ENCODE results near the gene WASF2.
A peak's percentile ranks its signal among the peaks of the same experiment; 100 is the strongest.
"Not testable (repeated sequence)": the region's sequence is repeated elsewhere in the genome, so short reads cannot be mapped to it uniquely, and the experiment has no call there.

The WASF2 gene

DNA sequence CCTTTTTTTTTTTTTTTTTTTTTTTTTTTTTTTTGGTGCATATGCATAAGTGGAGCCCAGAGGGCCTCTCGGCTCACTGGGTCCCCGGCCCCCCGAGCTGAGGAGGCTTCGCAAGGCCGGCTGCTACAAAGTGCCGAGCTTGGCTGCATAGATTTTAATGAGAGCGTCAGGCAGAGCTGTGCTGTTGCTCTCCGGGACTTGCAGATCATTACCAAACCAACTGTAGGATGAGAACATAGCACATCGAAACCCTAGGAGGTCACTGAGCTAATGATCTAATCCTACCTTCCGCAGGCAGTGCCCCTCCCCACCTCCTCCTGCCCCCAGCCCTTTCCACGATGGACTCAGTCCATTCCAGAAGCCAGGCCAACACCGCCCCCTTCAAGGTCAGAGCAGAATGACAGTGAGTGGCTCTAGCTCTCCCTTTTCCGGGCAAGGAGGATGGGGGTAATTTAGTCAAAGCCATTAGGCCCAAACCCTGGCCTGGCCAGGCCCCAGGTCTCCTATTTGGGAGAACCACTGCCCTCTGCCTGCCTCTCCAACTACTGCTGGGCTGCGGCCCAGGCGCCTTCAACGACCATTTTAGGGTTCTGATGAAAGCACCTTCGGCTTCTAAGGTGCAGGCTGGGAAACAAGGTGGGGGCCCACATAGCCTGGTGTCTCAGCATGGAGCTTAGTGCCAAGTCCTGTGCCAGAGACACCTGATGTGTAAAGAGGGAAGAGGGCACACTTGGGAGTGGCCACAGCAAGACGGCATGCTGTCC, 84.2 kb downstream of the WASF2 start:
- DNase-seq; in situ Hi-C loops (cut with MboI; ENCODE audit: low pct_unique_long_range_greater_than_20kb, low sequenced_read_pairs): not testable (repeated sequence)

DNA sequence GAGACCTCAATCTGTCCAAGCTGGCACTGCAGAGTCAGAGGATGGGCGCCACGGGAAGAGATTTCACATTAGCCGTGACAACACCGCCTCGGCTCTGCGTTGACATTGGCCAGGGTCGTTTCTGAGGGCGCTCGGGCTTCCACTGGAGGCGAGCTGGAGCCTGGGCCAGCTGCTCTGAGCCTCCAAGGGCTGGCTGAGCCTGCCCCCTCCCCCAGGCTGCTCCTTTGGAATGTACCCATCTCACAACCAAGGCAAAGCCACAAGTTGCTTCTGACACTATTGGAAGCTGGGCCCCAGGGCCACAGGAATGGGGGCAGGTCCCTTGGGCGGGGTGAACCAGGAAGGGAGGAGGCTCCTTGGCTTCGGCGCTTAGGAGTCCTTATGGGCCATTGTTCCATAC, 84.9 kb downstream of the WASF2 start:
- DNase-seq = no peak
- in situ Hi-C loops (cut with MboI; ENCODE audit: low pct_unique_long_range_greater_than_20kb, low sequenced_read_pairs) = no loop called here

DNA sequence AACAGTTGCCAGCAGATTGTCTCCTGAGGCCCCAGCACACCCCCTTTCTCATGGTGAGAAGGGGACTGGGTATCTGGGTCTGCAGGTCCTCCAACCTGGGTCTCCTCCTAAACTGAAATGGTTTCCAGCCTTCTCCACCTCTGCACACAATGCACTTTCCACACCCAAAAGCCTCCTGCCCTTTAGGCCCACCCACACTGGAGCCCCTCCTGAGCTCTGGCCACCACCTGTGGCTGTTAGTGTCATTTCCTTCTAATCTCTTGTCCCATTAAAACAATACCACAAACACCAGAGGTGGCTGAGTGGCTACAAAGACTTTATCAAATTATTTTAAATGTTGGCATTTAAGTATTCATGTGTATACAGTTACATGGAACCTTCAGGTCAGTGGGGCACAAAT, 86.0 kb downstream of the WASF2 start:
- in situ Hi-C loops (cut with MboI; ENCODE audit: low pct_unique_long_range_greater_than_20kb, low sequenced_read_pairs) = no loop called here
- DNase-seq = no peak

DNA sequence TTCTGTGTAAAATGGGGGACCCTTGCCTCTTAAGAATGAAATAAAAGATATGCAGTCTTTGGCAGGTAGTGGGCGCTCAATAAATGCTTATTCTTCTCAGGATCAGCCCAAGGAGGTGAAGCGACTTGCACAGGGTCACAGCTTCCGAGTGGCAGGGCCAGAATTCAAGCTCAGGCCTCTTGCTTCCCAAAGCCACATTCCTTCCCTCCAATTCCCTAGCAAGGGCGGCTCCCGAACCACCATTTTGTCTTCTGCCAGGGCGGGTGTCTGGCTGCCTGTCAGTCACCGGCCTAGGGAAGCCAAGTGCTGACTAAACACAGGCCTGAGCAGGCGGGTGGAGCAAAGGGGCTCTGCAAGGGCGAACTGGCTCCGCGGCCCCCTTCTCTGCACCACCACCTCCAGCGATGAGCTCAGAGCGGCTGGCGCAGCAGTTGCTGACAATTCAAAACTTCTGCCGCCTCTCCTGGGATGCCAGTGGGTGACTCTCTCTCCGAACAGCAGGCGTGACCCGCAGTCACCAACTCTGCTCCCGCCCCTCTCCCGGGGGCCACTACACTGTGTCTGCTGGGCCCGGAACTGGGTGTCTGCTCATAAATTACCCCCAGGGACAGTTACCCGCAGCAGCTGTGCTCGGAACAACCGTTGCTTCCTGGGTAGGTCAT, 86.8 kb downstream of the WASF2 start:
- peak; percentile 28 for DNase-seq
- in situ Hi-C loops (cut with MboI; ENCODE audit: low pct_unique_long_range_greater_than_20kb, low sequenced_read_pairs) = no loop called here

DNA sequence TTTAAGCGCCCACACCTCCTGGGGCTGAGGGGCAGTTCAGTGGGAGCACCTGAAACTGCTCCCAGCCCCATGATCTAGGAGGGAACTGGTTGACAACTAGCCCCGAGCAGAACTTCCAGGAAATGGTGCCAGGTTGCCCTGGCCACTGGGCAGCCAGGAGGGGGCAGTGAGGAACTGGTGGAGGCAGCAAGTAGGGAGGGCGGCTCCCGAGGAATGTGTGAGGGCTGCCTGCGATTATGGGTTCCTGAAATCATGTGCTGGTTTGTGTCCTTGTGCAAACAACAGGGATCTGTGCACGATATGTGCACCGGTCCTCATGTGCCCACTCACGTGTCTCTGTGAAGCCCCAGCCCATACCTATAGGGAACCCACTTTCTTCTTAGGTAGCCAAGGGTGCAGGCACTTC, 87.6 kb downstream of the WASF2 start:
- in situ Hi-C loops (cut with MboI; ENCODE audit: low pct_unique_long_range_greater_than_20kb, low sequenced_read_pairs) = no loop called here
- DNase-seq = peak; percentile 65

DNA sequence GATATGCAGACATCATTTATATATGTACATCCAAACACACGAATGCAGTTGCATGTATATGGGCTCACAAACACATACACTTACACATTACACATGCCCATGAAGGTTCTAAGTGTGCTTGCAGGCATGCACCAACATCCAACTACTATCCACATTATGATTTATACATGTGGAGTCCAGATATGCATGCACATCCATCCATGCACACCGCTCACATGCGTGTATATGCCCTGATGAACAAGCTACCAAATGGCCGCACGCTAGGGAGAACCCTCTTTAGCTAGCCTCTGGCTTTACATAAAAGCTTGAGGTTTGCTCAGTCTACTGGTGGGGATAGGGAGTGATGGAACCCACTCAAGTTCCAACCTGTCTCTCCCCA, 89.0 kb downstream of the WASF2 start:
- DNase-seq = no peak
- in situ Hi-C loops (cut with MboI; ENCODE audit: low pct_unique_long_range_greater_than_20kb, low sequenced_read_pairs) = no loop called here

DNA sequence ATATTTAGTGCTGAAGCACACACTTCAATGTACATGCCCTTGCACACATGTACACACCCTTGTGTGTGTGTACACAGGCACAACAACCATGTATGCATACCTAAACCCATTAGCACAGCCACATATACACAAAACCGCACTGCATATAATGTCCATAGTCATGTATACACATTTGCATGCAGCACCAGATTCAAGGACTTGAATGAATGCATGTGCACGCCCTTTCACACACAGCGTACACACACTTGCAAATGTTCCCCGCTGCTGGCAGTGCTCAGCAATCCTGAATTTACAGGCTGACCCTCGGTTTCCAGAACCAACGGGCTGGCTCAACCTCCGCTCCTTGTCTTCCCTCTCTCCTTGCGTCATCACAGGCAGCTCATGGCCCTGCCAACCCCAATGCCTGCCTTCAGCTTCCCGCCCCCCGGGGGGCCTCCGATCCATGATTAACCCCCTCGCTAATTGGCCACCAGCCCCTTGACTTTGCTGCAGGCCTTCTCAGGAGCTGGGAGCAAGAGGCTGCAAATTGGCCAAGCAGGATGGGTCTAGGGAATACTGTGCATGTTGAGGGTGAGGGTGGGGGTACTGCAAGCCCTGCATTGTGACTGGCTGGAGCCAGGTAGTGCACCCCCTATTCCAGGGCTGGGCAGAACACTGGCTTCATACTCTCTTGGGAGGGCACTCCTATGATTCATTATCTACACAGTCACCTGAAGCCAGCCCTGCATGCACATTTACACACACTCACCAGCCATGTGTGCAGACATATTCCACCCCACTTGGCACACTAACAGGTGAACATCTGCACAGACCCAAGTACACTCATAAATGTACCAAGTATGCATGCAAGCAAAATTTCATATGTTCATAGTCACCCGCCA, 89.6 kb downstream of the WASF2 start:
- DNase-seq = no peak
- in situ Hi-C loops (cut with MboI; ENCODE audit: low pct_unique_long_range_greater_than_20kb, low sequenced_read_pairs) = no loop called here

DNA sequence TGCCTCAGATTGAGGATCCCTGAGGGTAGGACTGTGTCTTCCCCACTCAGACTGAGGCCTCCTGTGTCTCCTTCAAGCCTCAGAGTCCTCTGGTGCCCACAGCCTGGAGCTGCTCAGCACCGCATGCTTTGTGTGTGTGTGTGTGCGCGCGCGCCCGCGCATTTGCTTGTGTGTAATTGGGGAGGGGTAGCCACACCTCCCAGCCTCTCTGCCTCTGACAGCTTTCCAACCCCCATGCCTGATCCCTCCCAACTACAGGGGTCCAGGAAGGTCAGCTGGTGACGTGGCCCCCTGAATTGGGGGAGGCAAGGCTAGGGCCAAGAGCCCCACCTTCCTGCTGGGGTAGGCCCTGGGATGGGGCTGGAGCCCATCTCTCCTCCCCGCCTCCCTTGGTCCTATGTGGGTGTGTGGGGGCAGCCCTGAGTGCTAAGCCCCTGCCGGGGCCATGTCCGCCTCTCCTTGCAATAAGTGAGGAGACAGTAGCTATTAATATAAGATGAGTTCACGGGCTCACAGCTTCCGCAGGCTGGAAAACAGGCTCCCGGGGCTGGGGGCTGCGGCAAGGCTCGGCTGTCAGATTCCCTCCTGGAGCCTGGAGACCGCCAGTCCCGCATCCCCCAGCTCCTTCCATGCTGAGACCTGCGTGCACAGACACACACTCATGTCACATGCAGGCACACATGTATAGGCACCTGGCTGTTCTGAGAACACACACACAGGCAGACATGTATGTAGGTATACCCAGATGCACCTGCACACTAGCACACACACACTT, 90.5 kb downstream of the WASF2 start:
- no peak for DNase-seq
- in situ Hi-C loops (cut with MboI; ENCODE audit: low pct_unique_long_range_greater_than_20kb, low sequenced_read_pairs) = loop anchor here (25.0 kb wide), 1 partner anchor 287 kb away; no protein-coding TSS in a partner anchor

DNA sequence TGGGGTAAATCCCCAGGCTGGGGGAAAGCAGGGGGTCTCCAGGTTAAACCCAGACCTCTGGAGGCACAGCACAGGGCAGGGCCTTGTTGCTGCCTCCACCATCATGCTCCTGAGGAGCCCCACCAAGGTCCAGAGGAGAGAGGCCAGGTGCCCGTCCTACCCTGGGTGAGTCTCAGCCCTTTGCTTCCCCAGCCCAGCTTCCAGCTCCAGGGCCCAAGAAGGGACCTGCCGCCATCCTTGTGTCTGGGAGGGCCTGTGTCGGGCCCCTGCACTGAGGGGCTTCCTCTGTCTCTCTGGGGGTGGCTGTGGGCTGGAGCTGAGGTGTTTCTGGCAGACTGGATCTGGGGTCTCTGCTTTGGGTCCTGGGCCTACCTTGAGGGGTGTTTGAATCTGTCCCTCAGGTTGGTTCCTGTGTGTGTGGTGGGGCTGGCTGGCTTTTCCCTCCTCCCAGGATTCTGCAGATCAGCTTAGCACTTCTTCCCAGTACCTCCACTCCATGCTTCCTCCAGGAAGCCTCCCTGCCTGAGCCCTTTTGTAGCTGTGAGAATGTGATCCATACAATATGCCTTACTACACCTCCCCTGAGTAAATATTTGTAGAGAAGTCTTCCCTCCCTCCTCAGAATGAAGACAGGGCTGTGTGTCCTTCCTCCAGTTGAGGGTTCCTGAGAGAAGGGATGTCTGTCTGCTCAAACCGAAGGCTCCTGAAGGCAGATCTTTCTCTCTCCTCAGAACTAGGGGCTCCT, 91.4 kb downstream of the WASF2 start:
- in situ Hi-C loops (cut with MboI; ENCODE audit: low pct_unique_long_range_greater_than_20kb, low sequenced_read_pairs) = loop anchor here (25.0 kb wide), 1 partner anchor 286 kb away; no protein-coding TSS in a partner anchor

DNA sequence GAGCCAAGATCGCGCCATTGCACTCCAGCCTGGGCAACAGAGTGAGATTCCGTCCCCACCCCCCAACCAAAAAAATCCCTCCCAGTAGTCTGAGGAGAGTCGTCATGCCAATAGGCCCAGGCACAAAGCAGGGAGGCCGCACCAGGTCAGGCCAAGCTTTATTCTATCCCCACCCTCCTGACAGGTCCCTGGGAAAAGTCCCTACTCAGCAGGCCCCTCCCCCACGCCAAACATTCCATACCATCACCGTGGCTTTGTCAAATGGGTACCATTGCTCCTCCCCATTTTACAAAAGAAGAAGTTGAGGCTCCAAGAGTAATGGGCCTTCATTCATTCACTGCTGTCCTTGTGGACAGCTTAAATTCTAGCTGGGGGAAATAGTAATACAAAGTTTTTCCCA, 92.2 kb downstream of the WASF2 start:
- no peak for DNase-seq
- in situ Hi-C loops (cut with MboI; ENCODE audit: low pct_unique_long_range_greater_than_20kb, low sequenced_read_pairs) = loop anchor here (25.0 kb wide), 1 partner anchor 285 kb away; no protein-coding TSS in a partner anchor

More for the DNA sequence above, 91.4 kb downstream of the WASF2 start:
- no peak for DNase-seq

DNA sequence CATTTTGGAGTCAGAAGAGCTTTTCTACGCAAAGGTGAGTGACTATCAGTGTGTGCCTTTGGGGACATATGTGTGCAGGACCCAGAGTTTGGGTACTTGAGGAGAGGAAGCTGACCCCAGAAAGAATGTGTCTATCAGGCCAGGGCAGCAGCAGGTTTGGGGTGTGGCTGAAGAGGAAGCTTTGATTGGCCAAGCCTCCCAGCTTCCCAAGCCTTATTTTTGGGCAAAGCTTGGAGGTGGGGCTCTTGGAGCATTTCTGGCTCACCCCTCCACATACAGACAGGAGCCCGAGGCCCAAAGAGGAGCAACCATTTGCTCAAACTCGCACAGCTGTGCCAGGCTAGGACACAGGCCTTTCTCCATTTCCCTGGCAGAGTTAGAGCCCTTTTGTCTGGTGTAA, 92.9 kb downstream of the WASF2 start:
- in situ Hi-C loops (cut with MboI; ENCODE audit: low pct_unique_long_range_greater_than_20kb, low sequenced_read_pairs) = loop anchor here (25.0 kb wide), 1 partner anchor 285 kb away; no protein-coding TSS in a partner anchor
- DNase-seq = no peak

DNA sequence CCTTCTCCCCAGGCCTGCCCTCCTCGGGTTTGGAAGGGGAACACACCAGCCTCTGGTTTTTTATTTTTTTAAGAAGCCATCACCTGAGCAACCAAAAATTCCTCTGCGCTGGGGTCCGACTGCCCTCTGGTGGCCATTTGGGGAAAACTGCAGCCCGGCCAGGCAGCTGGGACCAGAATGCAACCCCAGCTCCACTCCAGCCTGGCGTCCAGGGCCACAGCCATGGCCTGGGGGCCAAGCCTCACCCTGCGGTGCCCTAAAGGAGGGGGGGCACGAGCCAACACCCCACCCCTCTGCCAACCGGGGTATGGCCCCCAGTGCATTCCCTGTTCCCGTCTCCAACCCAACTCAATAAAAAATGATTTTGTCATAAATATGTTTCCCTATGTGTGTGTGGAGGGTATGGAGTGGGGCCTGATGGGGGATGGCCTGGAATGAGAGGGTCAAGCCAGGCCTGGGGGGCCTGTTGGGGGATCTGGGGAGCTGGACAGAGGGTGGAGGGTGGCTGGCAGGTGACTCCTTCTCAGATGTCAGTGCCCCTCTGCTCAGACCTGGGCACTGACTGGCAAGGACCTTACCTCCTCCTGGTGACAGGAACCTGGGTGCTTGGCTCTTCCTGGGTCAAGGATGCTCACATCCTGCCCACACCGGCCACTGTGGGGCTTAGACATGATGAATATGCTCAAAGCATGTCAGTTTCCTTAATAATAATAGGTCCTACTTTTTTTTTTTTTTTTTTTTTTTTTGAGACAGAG, 94.3 kb downstream of the WASF2 start:
- in situ Hi-C loops (cut with MboI; ENCODE audit: low pct_unique_long_range_greater_than_20kb, low sequenced_read_pairs) = loop anchor here (25.0 kb wide), 1 partner anchor 283 kb away; no protein-coding TSS in a partner anchor
- peak; percentile 91 for DNase-seq

DNA sequence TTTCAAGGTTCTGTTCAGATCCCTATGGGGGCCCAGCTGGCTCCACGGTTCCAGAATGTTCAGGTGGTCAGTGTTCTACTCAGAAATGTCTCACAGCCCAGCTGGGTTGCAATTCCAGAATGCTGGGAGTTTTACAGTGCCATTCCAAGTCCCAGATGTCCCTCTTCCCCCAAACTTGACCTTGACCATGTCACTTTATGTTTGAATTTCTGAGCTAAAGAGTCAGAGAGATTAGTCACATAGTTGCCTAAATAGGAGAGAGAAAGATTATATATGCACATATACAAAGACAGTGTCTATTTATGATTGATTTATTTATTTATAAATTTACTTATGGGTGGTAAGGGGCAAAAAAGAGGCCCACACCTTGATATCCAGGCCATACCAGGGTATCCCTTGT, 95.0 kb downstream of the WASF2 start:
- in situ Hi-C loops (cut with MboI; ENCODE audit: low pct_unique_long_range_greater_than_20kb, low sequenced_read_pairs) = loop anchor here (25.0 kb wide), 1 partner anchor 283 kb away; no protein-coding TSS in a partner anchor
- DNase-seq = no peak

DNA sequence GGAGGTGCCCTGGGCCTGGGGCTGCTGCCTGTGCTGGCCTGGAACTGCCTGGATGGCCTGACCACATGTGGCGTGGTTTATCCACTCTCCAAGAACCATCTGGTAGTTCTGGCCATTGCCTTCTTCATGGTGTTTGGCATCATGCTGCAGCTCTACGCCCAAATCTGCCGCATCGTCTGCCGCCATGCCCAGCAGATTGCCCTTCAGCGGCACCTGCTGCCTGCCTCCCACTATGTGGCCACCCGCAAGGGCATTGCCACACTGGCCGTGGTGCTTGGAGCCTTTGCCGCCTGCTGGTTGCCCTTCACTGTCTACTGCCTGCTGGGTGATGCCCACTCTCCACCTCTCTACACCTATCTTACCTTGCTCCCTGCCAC, 95.7 kb downstream of the WASF2 start:
- no peak for DNase-seq
- in situ Hi-C loops (cut with MboI; ENCODE audit: low pct_unique_long_range_greater_than_20kb, low sequenced_read_pairs) = loop anchor here (25.0 kb wide), 1 partner anchor 282 kb away; no protein-coding TSS in a partner anchor

DNA sequence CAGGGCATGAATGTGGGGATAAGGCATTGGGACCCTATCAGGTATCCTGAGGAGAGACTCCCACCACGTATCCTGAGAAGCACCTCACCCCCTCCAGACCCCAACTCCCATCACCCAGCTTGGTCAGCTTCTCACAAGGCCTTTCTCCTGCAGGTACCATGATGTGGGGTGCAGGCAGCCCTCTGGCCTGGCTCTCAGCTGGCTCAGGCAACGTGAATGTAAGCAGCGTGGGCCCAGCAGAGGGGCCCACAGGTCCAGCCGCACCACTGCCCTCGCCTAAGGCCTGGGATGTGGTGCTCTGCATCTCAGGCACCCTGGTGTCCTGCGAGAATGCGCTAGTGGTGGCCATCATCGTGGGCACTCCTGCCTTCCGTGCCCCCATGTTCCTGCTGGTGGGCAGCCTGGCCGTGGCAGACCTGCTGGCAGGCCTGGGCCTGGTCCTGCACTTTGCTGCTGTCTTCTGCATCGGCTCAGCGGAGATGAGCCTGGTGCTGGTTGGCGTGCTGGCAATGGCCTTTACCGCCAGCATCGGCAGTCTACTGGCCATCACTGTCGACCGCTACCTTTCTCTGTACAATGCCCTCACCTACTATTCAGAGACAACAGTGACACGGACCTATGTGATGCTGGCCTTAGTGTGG, 96.2 kb downstream of the WASF2 start:
- in situ Hi-C loops (cut with MboI; ENCODE audit: low pct_unique_long_range_greater_than_20kb, low sequenced_read_pairs) = loop anchor here (25.0 kb wide), 1 partner anchor 281 kb away; no protein-coding TSS in a partner anchor
- no peak for DNase-seq

DNA sequence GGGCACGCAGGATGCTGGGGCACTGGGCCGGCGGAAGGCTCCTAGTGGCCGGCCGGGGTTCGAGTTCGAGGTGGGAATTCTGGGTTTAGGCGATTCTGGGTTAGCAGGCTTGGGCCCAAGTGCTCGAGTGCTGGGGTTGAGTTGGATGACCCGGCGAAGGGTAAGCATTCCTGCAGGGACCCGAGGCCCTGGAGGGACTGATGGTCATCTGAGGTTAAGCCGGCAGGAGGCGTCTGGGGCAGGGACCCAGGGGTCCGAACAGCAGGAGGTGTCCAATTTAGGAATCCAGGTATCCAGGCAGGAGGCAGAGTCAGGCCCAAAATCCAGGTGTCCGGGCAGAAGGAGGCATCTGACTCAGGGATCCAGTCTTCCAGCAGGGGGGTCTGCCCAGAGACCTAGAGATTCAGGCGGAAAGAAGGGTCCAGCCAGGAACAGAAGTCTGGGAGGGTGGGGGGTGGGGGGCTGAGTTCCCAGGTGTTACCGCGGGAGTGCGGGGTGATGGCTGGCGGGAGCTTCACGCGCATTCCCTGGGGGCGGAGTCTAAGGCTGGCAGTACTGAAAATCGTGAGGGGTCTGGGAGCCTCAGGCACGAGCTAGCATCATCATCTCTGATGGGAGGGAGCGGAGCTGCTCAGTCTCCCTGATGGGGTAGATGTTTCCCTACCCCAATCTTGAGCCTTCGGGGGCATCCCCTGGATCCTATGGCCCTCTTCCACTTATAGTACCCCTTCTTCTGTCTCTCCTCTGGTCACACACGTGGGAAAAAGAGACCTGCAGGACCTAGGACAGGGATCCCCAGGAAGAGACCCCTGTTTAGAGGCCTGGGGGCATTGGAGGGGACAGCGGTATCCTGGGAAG, 97.0 kb downstream of the WASF2 start:
- DNase-seq = peak; percentile 32
- in situ Hi-C loops (cut with MboI; ENCODE audit: low pct_unique_long_range_greater_than_20kb, low sequenced_read_pairs) = loop anchor here (25.0 kb wide), 1 partner anchor 281 kb away; no protein-coding TSS in a partner anchor

Measured in KBM-7 (cell line).